GM19395 (cell line): ENCODE data around the gene MRPL17.
"Not testable (repeated sequence)": the region's sequence is repeated elsewhere in the genome, so short reads cannot be mapped to it uniquely, and the experiment has no call there.

Experiments used
- ATAC-seq: cut with Tn5 transposase; IDR thresholded peaks from one replicate; pipeline ENCODE4 v1.9.1; 2021; ENCODE audit warnings: mild to moderate bottlenecking, moderate library complexity; ENCODE audit not compliant: unreplicated experiment

The MRPL17 gene

GRCh38 chr11:6684068-6684467 lies 928 bp upstream of the MRPL17 start:
- ATAC-seq = not testable (repeated sequence)

- ATAC-seq = peak; percentile 7
Observed at GRCh38 chr11:6682591-6682935, 577 bp downstream of the MRPL17 start.

- ATAC-seq = no peak
Observed at GRCh38 chr11:6681949-6682348, 1.2 kb downstream of the MRPL17 start.

- ATAC-seq = no peak
Observed at GRCh38 chr11:6681505-6681904, 1.6 kb downstream of the MRPL17 start.

GRCh38 chr11:6677018-6677417 lies 6.1 kb downstream of the MRPL17 start:
- no peak for ATAC-seq

- ATAC-seq = no peak
Observed at GRCh38 chr11:6674862-6675261, 8.3 kb downstream of the MRPL17 start.

GRCh38 chr11:6674219-6674597 lies 8.9 kb downstream of the MRPL17 start:
- no peak for ATAC-seq

- ATAC-seq = no peak
Observed at GRCh38 chr11:6673523-6674218, 9.5 kb downstream of the MRPL17 start.

- no peak for ATAC-seq
Observed at GRCh38 chr11:6671991-6672390, 11.1 kb downstream of the MRPL17 start.

- ATAC-seq = no peak
Observed at GRCh38 chr11:6670202-6670830, 12.8 kb downstream of the MRPL17 start.

- peak; percentile 63 for ATAC-seq
Observed at GRCh38 chr11:6667733-6668374, 15.3 kb downstream of the MRPL17 start.

GRCh38 chr11:6666302-6667183 lies 16.6 kb downstream of the MRPL17 start:
- ATAC-seq = no peak

- ATAC-seq = no peak
Observed at GRCh38 chr11:6664551-6664950, 18.6 kb downstream of the MRPL17 start.

- ATAC-seq = no peak
Observed at GRCh38 chr11:6663794-6664469, 19.2 kb downstream of the MRPL17 start.

- no peak for ATAC-seq
Observed at GRCh38 chr11:6660712-6661111, 22.4 kb downstream of the MRPL17 start.

GRCh38 chr11:6658647-6659046 lies 24.5 kb downstream of the MRPL17 start:
- ATAC-seq = no peak

- no peak for ATAC-seq
Observed at GRCh38 chr11:6657346-6657745, 25.8 kb downstream of the MRPL17 start.

GRCh38 chr11:6656936-6657335 lies 26.2 kb downstream of the MRPL17 start:
- ATAC-seq = no peak

GRCh38 chr11:6656584-6656915 lies 26.6 kb downstream of the MRPL17 start:
- ATAC-seq = no peak

- ATAC-seq = no peak
Observed at GRCh38 chr11:6655790-6656583, 27.2 kb downstream of the MRPL17 start, which contains the start of gene DCHS1. TSS of gene DCHS1 (minus strand) at chr11:6655809. CDS start at chr11:6641613, 14,196 bp downstream.
